Neutrophil (primary cell): Measurements from ENCODE around the gene MAN1A1.

Source experiments
- H3K27ac ChIP-seq: fragments of 200-600 bp; sonication (generic); 2 replicates; pipeline ENCODE4 v1.5.1; 2016; ENCODE audit warnings: mild to moderate bottlenecking, moderate library complexity
- H3K27me3 ChIP-seq: fragments of 200-600 bp; sonication (generic); 2 replicates; pipeline ENCODE4 v1.6.0; 2016; ENCODE audit warnings: mild to moderate bottlenecking
- H3K36me3 ChIP-seq: fragments of 200-600 bp; sonication (generic); 2 replicates; pipeline ENCODE4 v1.5.1; 2017
- H3K4me1 ChIP-seq, 2 experiments: fragments of 200-600 bp in 1 of 2; sonication (generic) in 1 of 2; 1 replicate in 1 of 2; 2 replicates in 1 of 2; pipeline versions ENCODE4 v1.5.1 to v1.6.1; 2013 to 2016; ENCODE audit warnings: low read depth in 1 of 2, low read length in 1 of 2, mild to moderate bottlenecking in 1 of 2, moderate library complexity in 1 of 2; ENCODE audit not compliant: control insufficient read depth in 1 of 2, insufficient read depth in 1 of 2
- H3K4me3 ChIP-seq, 2 experiments: fragments of 200-600 bp in 1 of 2; sonication (generic) in 1 of 2; 1 replicate in 1 of 2; 2 replicates in 1 of 2; pipeline ENCODE4 v1.5.1; 2013 to 2016; ENCODE audit warnings: low read depth in 1 of 2, low read length in 1 of 2, mild to moderate bottlenecking in 1 of 2, moderate library complexity in 1 of 2
- H3K9me3 ChIP-seq: fragments of 200-600 bp; sonication (generic); 2 replicates; pipeline ENCODE4 v1.5.1; 2016
- TF ChIP-seq, protein P1 (sequence below): fragments of 200-600 bp; sonication (generic); IDR thresholded peaks from 2 replicates; pipeline ENCODE4 v1.5.1; 2016; ENCODE audit warnings: antibody characterized with exemption

MAN1A1 gene

DNA sequence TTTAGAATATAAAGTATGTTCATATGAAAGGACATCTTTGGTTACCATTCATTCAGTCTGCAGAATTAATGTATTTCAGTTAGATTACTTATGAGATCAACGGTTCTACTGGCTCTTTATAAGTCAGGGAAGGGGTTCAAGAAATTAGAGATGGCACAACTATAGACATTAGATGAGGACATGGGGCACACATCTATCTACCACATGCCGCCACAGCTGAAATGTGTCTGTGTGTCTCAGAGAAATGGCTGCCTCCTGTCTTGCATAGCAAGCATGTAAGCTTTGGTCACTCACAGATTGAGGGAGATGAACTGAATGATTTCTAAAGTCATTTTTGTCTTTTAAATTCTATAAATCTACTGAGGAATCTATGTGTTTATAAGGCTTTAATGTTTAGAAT lies 142.2 kb downstream of the MAN1A1 start:
- H3K27me3 ChIP-seq, result no peaks in the 10 kb centered on the region
- peaks cover 7% of the 10 kb centered on the region for H3K36me3 ChIP-seq
- H3K4me3 ChIP-seq, result no peak overlapping the region
- H3K27ac ChIP-seq, result no peak overlapping the region
- H3K4me1 ChIP-seq, result peaks cover 0 to 8% of the 10 kb centered on the region in 2 experiments
- TF ChIP-seq, protein P1, sequence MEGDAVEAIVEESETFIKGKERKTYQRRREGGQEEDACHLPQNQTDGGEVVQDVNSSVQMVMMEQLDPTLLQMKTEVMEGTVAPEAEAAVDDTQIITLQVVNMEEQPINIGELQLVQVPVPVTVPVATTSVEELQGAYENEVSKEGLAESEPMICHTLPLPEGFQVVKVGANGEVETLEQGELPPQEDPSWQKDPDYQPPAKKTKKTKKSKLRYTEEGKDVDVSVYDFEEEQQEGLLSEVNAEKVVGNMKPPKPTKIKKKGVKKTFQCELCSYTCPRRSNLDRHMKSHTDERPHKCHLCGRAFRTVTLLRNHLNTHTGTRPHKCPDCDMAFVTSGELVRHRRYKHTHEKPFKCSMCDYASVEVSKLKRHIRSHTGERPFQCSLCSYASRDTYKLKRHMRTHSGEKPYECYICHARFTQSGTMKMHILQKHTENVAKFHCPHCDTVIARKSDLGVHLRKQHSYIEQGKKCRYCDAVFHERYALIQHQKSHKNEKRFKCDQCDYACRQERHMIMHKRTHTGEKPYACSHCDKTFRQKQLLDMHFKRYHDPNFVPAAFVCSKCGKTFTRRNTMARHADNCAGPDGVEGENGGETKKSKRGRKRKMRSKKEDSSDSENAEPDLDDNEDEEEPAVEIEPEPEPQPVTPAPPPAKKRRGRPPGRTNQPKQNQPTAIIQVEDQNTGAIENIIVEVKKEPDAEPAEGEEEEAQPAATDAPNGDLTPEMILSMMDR, result no peak
- no peaks in the 10 kb centered on the region for H3K9me3 ChIP-seq

DNA sequence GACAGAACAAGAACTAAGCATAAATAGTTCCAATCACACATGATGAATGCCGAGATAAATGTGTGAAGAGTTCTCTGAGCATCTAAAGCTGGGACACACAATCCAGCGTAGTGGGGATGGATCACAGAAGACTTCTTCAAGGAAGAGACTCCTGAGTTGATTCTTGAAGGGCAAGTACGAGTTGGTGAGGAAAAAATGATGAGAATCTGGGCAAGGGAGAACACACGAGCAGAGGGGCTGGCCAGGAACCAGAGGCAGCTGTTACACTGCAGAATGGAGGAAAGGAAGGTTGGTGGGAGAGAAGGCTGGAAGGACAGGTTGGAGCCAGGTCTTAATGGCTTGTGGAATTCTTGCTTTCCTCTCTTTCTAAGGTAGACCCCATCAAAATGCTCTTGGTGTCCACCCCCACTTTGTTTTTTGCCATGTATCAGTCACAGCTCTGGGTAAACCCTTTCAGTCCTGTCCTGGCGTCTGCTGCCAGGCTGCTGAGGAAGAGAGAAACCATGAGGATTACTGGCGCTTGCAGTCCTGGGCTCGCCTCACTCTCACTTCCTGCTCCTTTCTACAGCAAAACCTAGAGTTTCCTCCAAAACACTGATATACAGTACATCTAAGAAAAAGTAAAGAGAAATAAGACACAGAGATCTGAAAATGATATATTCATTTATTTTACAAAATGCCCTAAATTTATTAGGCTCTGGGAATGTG lies 143.5 kb downstream of the MAN1A1 start:
- peaks cover 7% of the 10 kb centered on the region for H3K36me3 ChIP-seq
- H3K4me3 ChIP-seq, result no peak overlapping the region
- no peaks in the 10 kb centered on the region for H3K27me3 ChIP-seq
- TF ChIP-seq, protein P1, result no peak
- no peaks in the 10 kb centered on the region for H3K9me3 ChIP-seq
- peaks cover 0 to 8% of the 10 kb centered on the region in 2 experiments for H3K4me1 ChIP-seq
- H3K27ac ChIP-seq, result no peak overlapping the region

DNA sequence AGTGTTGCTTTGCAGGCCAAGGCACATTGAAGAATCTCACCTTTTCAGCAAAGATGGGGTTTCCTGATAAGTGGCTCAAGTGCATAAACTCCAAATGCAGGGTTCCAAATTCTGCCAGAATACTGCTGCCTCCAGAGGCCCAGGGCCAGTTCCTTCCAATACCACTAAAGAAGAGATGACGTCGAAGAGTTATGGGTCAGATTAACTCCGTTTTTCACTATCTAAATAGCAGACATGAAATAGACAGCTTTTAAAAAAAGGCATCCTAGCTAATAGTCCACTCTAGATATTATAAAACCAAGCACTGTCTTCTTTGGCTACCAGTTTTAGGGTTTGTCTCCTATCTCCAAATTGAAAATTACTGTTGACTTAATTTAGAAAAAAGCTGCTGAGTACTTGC lies 144.8 kb downstream of the MAN1A1 start:
- TF ChIP-seq, protein P1, result no peak
- Histone ChIP-seq H3K36me3 (peaks cover 7% of the 10 kb centered on the region), H3K4me3 (no peak overlapping the region), H3K27ac (no peak overlapping the region), H3K4me1 (peaks cover 0 to 8% of the 10 kb centered on the region in 2 experiments), H3K9me3 (no peaks in the 10 kb centered on the region), H3K27me3 (no peaks in the 10 kb centered on the region)

DNA sequence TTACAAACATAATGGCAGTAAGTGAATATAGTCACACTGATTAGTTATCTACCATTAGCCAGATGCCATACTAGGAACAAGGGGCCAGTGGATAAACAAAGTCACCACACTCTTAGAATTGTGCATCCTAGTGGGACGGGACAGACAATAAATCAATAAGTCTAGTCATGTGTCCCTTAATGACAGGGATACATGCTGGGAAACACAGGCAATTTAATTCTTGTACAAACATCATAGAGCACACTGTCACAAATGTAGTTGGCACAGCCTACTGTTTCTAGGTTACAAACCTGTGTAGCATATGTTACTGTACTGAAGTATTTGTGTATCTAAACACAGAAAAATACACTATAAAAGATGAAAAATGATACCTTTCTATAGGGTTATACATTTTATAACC lies 148.1 kb downstream of the MAN1A1 start:
- no peak overlapping the region for H3K27ac ChIP-seq
- H3K27me3 ChIP-seq, result no peaks in the 10 kb centered on the region
- peaks cover 7% of the 10 kb centered on the region for H3K36me3 ChIP-seq
- H3K4me3 ChIP-seq, result no peak overlapping the region
- peaks cover 0 to 8% of the 10 kb centered on the region in 2 experiments for H3K4me1 ChIP-seq
- TF ChIP-seq, protein P1, result no peak
- no peaks in the 10 kb centered on the region for H3K9me3 ChIP-seq

DNA sequence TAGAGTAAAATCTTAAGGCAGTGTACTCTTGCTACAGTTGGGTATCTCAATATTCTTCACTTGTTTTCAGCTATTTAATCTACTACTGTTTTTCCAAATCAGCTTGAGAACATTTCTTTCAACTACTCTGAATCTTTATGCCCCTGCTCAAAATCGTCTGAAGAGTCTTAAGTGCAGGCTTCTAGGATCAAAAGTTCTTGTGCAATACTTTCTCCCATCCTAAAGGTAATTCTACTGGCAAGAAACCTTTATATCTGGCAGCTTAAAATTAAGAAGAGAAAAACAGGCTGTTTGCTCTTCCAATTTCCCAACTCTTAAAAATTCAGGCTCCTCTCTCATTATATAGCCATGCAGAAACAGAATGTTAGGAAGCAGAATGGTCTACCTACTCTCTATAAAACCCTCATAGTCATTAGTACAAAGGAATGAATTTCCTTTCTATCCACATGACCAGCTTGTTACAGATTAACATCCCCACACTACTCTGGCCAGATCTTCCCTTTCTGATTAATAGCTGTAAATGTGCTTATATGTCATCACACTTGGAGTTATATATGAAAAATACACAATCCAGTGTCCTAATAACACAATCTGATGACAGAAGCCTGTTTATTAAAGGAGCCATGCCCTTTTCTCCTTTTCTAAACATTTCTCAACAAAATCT lies 148.9 kb downstream of the MAN1A1 start:
- Histone ChIP-seq H3K36me3 (peaks cover 7% of the 10 kb centered on the region), H3K27ac (no peak overlapping the region), H3K4me1 (peaks cover 0 to 8% of the 10 kb centered on the region in 2 experiments), H3K9me3 (no peaks in the 10 kb centered on the region), H3K4me3 (no peak overlapping the region), H3K27me3 (no peaks in the 10 kb centered on the region)
- TF ChIP-seq, protein P1, result no peak
